H9 (cell line): ENCODE measurements around the gene PNKP. TPM values are rescaled to one million over a fixed set of nuclear protein-coding genes. Genes with fewer than 3 reads are reported as not detected.

Experiments used
- DNase-seq: peaks from one replicate; pipeline ENCODE4 v3.0.0-alpha.2; 2017
- H2AFZ ChIP-seq: one replicate; pipeline ENCODE4 v1.6.1; 2013; ENCODE audit warnings: mild to moderate bottlenecking, low read length, control low read depth, moderate library complexity
- H2AK5ac ChIP-seq: 2 replicates; pipeline ENCODE4 v1.6.1; 2013; ENCODE audit warnings: low read length, control low read depth, mixed read lengths; ENCODE audit not compliant: insufficient read length
- H2BK120ac ChIP-seq: one replicate; pipeline ENCODE4 v1.6.1; 2013; ENCODE audit warnings: low read depth, mild to moderate bottlenecking, low read length, control low read depth, inconsistent platforms; ENCODE audit not compliant: poor library complexity, severe bottlenecking
- H2BK12ac ChIP-seq: 2 replicates; pipeline ENCODE4 v1.6.1; 2013; ENCODE audit warnings: low read length, control low read depth, mixed read lengths, low read depth; ENCODE audit not compliant: insufficient read length
- H2BK15ac ChIP-seq: 2 replicates; pipeline ENCODE4 v1.6.1; 2013; ENCODE audit warnings: low read depth, low read length, control low read depth
- H2BK20ac ChIP-seq: one replicate; pipeline ENCODE4 v1.6.1; 2013; ENCODE audit warnings: low read depth, mild to moderate bottlenecking, low read length, control low read depth, inconsistent platforms; ENCODE audit not compliant: poor library complexity, severe bottlenecking
- H2BK5ac ChIP-seq: 2 replicates; pipeline ENCODE4 v1.6.1; 2013; ENCODE audit warnings: low read length, control low read depth, mixed read lengths; ENCODE audit not compliant: insufficient read length
- H3K14ac ChIP-seq: 2 replicates; pipeline ENCODE4 v1.6.1; 2013; ENCODE audit warnings: low read length, control low read depth; ENCODE audit not compliant: insufficient read depth
- H3K18ac ChIP-seq: 2 replicates; pipeline ENCODE4 v1.6.1; 2013; ENCODE audit warnings: low read depth, mild to moderate bottlenecking, mixed read lengths, low read length, control low read depth; ENCODE audit not compliant: insufficient read length
- H3K23ac ChIP-seq: 2 replicates; pipeline ENCODE4 v1.6.1; 2013; ENCODE audit warnings: low read length, control low read depth, mixed read lengths, low read depth; ENCODE audit not compliant: insufficient read length
- H3K23me2 ChIP-seq: 2 replicates; pipeline ENCODE4 v1.6.1; 2013; ENCODE audit warnings: low read depth, mild to moderate bottlenecking, mixed read lengths, low read length, control low read depth; ENCODE audit not compliant: insufficient read length, poor library complexity, severe bottlenecking
- H3K27ac ChIP-seq: 2 replicates; pipeline ENCODE4 v1.5.1; 2013; ENCODE audit warnings: low read length, control low read depth, mixed read lengths, low read depth; ENCODE audit not compliant: insufficient read length
- H3K27me3 ChIP-seq: 2 replicates; pipeline ENCODE4 v1.6.1; 2013; ENCODE audit warnings: low read length, control low read depth, inconsistent platforms; ENCODE audit not compliant: insufficient read depth
- H3K4ac ChIP-seq: 2 replicates; pipeline ENCODE4 v1.6.1; 2013; ENCODE audit warnings: low read depth, mild to moderate bottlenecking, control low read depth, inconsistent platforms, low read length, moderate library complexity
- H3K4me1 ChIP-seq: 2 replicates; pipeline ENCODE4 v1.6.1; 2013; ENCODE audit warnings: low read length, control low read depth, inconsistent platforms; ENCODE audit not compliant: insufficient read depth
- H3K4me2 ChIP-seq: 2 replicates; pipeline ENCODE4 v1.6.1; 2013; ENCODE audit warnings: low read length, control low read depth, mixed read lengths; ENCODE audit not compliant: insufficient read length, insufficient read depth
- H3K56ac ChIP-seq: 2 replicates; pipeline ENCODE4 v1.6.1; 2013; ENCODE audit warnings: low read depth, mild to moderate bottlenecking, mixed read lengths, low read length, control low read depth; ENCODE audit not compliant: insufficient read length
- H3K79me1 ChIP-seq: 2 replicates; pipeline ENCODE4 v1.6.1; 2013; ENCODE audit warnings: low read depth, mild to moderate bottlenecking, moderate library complexity, low read length, control low read depth, inconsistent platforms; ENCODE audit not compliant: insufficient read depth, poor library complexity, severe bottlenecking
- H3K79me2 ChIP-seq: 2 replicates; pipeline ENCODE4 v1.6.1; 2013; ENCODE audit warnings: low read length, control low read depth, inconsistent platforms; ENCODE audit not compliant: insufficient read depth
- H3K9ac ChIP-seq: 2 replicates; pipeline ENCODE4 v1.6.1; 2013; ENCODE audit warnings: low read length, control low read depth, mixed read lengths; ENCODE audit not compliant: insufficient read length; ENCODE audit errors: extremely low read depth
- H3K9me3 ChIP-seq: one replicate; pipeline ENCODE4 v1.6.1; 2013; ENCODE audit warnings: low read depth, low read length, inconsistent platforms; ENCODE audit not compliant: control insufficient read depth
- H3T11ph ChIP-seq: one replicate; pipeline ENCODE4 v1.6.1; 2013; ENCODE audit warnings: mild to moderate bottlenecking, low read length, control low read depth, inconsistent platforms
- H4K20me1 ChIP-seq: one replicate; pipeline ENCODE4 v1.6.1; 2013; ENCODE audit not compliant: control insufficient read depth, insufficient read length, insufficient read depth
- H4K5ac ChIP-seq: 2 replicates; pipeline ENCODE4 v1.6.1; 2013; ENCODE audit warnings: low read depth, mild to moderate bottlenecking, mixed read lengths, low read length, control low read depth; ENCODE audit not compliant: insufficient read length
- H4K8ac ChIP-seq: replicated peaks from 2 replicates; pipeline ENCODE4 v1.6.1; 2013; ENCODE audit warnings: low read length, control low read depth, mixed read lengths, low read depth; ENCODE audit not compliant: insufficient read length
- H4K91ac ChIP-seq: 2 replicates; pipeline ENCODE4 v1.6.1; 2013; ENCODE audit warnings: low read depth, mild to moderate bottlenecking, moderate library complexity, mixed read lengths, low read length, control low read depth; ENCODE audit not compliant: insufficient read length
- H3K27ac Mint-ChIP-seq, 3 experiments: 2 replicates in 2 of 3; 3 replicates in 1 of 3; pipeline ENCODE4 v1.8.0; 2020 to 2021; ENCODE audit warnings: mixed read lengths in 3 of 3, mild to moderate bottlenecking in 1 of 3, moderate library complexity in 1 of 3
- H3K27me3 Mint-ChIP-seq: 2 replicates; pipeline ENCODE4 v1.8.0; 2021; ENCODE audit warnings: low read depth, mild to moderate bottlenecking, moderate library complexity, mixed read lengths
- H3K36me3 Mint-ChIP-seq, 3 experiments: 2 replicates in 2 of 3; 3 replicates in 1 of 3; pipeline ENCODE4 v1.8.0; 2020 to 2021; ENCODE audit warnings: low read depth in 3 of 3, mixed read lengths in 3 of 3; ENCODE audit not compliant: insufficient read depth in 1 of 3
- H3K4me1 Mint-ChIP-seq, 2 experiments: 2 replicates each; pipeline ENCODE4 v1.8.0; 2020; ENCODE audit warnings: mixed read lengths in 2 of 2
- H3K4me3 Mint-ChIP-seq, 2 experiments: 2 replicates in 1 of 2; 3 replicates in 1 of 2; pipeline ENCODE4 v1.8.0; 2020 to 2021; ENCODE audit warnings: mild to moderate bottlenecking in 2 of 2, mixed read lengths in 2 of 2, moderate library complexity in 1 of 2
- H3K9me3 Mint-ChIP-seq, 2 experiments: 2 replicates in 1 of 2; 3 replicates in 1 of 2; pipeline ENCODE4 v1.8.0; 2020; ENCODE audit warnings: mild to moderate bottlenecking in 2 of 2, mixed read lengths in 2 of 2, moderate library complexity in 1 of 2
- CTCF ChIP-seq: fragments of 200-600 bp; sonication (generic); conservative IDR thresholded peaks from 3 replicates; pipeline ENCODE4 v1.8.0; 2021; ENCODE audit warnings: antibody characterized with exemption, mild to moderate bottlenecking
- WGBS: extraction: QIAGEN DNeasy Blood & Tissue Kit; methylation state at CpG from one replicate; pipeline ENCODE4 v1.1.7; 2013; ENCODE audit warnings: missing lambda C conversion rate, low lambda C conversion rate, mixed read lengths; ENCODE audit not compliant: insufficient read length; ENCODE audit errors: extremely low coverage; 5-methylcytosine and 5-hydroxymethylcytosine counted together
- total RNA-seq: library from RNA; stranded (reverse); gene quantifications from 2 replicates; pipeline ENCODE4 v1.2.1, GENCODE V29; 2021

The PNKP gene
- total RNA-seq, 1 experiment from 2014 or later: 157 TPM

- no peak overlapping the region for H4K8ac ChIP-seq
- H3K79me2 ChIP-seq: no peaks in the 10 kb centered on the region
- H3K56ac ChIP-seq: no peak overlapping the region
- H2BK20ac ChIP-seq: no peak overlapping the region
- H3K4me1 Mint-ChIP-seq: peaks cover 10 to 14% of the 10 kb centered on the region in 2 experiments
- H3K23ac ChIP-seq: no peak overlapping the region
- no peak overlapping the region for H3K27ac Mint-ChIP-seq
- H3K4me2 ChIP-seq: no peak overlapping the region
- H2BK15ac ChIP-seq: no peak overlapping the region
- DNase-seq: no peak
- peaks cover 6% of the 10 kb centered on the region for H3K23me2 ChIP-seq
- no peak overlapping the region for H4K91ac ChIP-seq
- no CpG with 5 or more reads among the region's 5 CpGs for WGBS
- no peak overlapping the region for H4K5ac ChIP-seq
- no peak for TF ChIP-seq CTCF
- no peak overlapping the region for H3K4me3 Mint-ChIP-seq
- H2BK5ac ChIP-seq: no peak overlapping the region
- no peak overlapping the region for H2BK120ac ChIP-seq
- H4K20me1 ChIP-seq: no peaks in the 10 kb centered on the region
- no peaks in the 10 kb centered on the region for H3K79me1 ChIP-seq
- no peak overlapping the region for H3K27ac ChIP-seq
- H3K27me3 Mint-ChIP-seq: no peaks in the 10 kb centered on the region
- peaks cover 54 to 71% (median 69%) of the 10 kb centered on the region in 3 experiments for H3K36me3 Mint-ChIP-seq
- H2AK5ac ChIP-seq: no peak overlapping the region
- H3K18ac ChIP-seq: no peak overlapping the region
- no peak overlapping the region for H3T11ph ChIP-seq
- H3K9me3 Mint-ChIP-seq: no peaks in the 10 kb centered on the region
- no peak overlapping the region for H3K4ac ChIP-seq
- H2AFZ ChIP-seq: no peak overlapping the region
- H3K4me1 ChIP-seq: no peaks in the 10 kb centered on the region
- H3K9ac ChIP-seq: no peak overlapping the region
- H3K27me3 ChIP-seq: no peaks in the 10 kb centered on the region
- H3K9me3 ChIP-seq: no peaks in the 10 kb centered on the region
- H3K14ac ChIP-seq: no peak overlapping the region
- no peak overlapping the region for H2BK12ac ChIP-seq
These were observed 15.7 kb upstream of the PNKP start for GRCh38 chr19:49883094-49883493.
